Frontal cortex (tissue), 4 donors: ENCODE data around the gene FALEC. TPM values are rescaled to one million over a fixed set of nuclear protein-coding genes. Genes with fewer than 3 reads are reported as not detected.

Source experiments
- DNase-seq, 2 donors: peaks; one replicate each; pipeline ENCODE4 v3.0.0; 2012; ENCODE audit warnings: low spot score in 2 of 2
- FAIRE-seq: peaks from 2 replicates; lab custom pipeline; 2012; peaks lifted over from hg19 to GRCh38; lab: Jason Lieb, UNC
- total RNA-seq: library from RNA; depleted of rRNA; stranded (reverse); fragments of >200 nt; gene quantifications from one replicate; pipeline ENCODE4 v1.2.3, GENCODE V29; 2014
- donor health status: control.
- donor health status: control.
- donor health status: control.

Gene FALEC
- total RNA-seq, 1 donor from 2014 or later, result 0.41 TPM

DNA sequence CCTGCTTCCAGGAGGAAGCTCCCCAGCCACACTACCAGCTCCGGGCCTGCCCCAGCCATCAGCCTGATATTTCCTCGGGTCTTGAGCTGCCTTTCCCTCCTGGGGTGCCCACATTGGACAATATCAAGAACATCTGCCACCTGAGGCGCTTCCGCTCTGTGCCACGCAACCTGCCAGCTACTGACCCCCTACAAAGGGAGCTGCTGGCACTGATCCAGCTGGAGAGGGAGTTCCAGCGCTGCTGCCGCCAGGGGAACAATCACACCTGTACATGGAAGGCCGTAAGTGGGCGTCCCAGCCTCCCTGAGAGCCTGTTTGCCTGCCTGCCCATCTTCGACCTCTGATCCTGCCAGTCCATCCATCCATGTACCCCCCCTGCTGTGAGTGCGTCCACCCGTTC is 4.0 kb upstream of the FALEC start:
- no peak for FAIRE-seq
- no peak for DNase-seq

DNA sequence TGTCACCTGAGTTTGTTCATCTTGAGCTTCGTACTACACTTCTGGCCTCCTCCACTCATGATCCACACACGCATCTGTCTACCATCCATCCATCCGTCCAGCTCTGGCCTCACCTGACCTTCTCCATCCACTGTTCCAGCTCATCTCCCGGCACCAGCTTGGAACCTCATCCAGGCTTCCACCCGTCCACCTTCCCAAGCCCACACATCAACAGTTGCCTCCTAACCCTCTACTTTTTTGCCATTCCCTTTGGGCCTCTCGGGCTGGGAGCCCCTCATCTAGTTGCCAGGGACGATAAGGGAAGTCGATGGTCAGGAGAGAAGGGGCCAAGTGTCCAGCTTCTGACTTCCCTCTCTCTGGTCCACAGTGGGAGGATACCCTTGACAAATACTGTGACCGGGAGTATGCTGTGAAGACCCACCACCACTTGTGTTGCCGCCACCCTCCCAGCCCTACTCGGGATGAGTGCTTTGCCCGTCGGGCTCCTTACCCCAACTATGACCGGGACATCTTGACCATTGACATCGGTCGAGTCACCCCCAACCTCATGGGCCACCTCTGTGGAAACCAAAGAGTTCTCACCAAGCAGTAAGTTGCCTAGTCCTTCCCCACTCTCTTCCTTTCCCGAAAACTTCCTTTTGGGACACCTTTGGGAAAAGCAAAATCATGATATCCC is 3.4 kb upstream of the FALEC start:
- DNase-seq (no peak), FAIRE-seq (no peak)

DNA sequence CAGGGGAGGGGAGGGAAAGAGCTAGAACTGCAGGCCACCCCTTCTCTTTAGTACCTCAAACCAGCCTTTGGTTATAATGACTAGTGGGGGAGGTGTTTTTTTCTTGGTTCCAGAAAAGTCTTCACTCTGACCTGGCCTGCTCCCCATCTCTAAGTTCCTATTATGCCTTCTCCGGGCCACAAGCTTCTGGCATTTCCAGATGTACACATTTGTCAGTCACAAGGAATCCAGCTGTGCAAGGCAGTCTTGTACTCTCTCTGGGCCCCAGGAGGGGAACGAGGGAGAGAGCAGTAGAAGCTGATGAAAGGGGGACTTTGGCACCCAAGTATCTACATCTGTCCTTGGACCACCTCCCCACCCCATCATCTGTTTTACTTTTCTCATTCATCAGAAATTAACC is 2.7 kb upstream of the FALEC start:
- FAIRE-seq (no peak), DNase-seq (no peak)

DNA sequence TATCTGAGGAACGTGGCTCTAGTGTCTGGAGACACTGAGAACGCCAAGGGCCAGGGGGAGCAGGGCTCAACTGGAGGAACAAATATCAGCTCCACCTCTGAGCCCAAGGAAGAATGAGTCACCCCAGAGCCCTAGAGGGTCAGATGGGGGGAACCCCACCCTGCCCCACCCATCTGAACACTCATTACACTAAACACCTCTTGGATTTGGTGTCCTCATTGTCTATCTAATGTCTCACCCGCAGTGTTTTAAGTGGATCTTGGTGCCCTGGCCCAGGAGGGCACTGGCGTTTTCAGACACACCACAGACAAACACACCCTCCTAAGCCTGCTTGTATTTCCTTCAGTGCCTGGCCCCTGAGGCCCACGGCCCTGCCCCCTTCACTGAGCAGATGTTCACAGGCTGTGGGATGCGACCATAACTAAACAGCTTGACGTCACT is 2.2 kb upstream of the FALEC start:
- DNase-seq (no peak), FAIRE-seq (no peak)

DNA sequence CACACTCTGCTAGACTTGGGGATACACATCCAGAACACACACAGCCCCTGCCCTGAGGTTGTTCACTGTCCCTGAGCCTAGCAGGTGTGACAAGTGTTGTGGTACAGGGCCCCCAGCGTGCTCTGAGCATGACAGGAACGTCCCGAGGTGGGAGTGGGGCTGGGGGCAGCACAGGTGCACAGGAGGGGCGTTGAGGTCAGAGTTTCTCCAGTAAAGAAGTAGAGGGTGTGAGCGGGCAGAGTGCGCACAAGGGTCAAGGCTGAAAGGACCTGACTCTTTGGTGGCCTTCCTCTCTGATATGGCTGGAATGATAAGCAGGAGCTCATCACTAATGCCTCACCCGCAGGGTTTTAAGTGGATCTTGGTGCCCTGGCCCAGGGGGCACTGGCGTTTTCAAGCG is 1.3 kb upstream of the FALEC start:
- FAIRE-seq, result no peak
- no peak for DNase-seq

DNA sequence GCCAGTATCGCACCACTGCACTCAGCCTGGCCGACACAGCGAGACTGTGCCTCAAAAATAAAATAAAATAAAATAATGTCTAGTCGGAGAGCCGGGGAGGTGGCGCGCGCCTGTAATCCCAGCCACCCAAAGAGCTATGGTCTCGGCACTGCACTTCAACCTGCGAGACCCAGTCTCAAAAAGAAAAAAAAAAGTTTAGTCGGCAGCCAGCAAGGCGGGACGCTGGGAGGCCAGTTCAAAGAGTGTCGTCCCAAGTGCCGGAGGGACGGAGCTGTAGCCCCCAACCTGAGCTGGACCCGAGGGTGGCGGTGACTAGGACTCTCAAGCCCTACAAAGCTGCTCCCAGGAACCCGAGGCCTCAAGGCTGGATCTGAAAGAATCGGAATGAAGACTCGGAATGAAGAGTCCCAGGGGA is 632 bp upstream of the FALEC start:
- FAIRE-seq (no peak), DNase-seq (no peak)

DNA sequence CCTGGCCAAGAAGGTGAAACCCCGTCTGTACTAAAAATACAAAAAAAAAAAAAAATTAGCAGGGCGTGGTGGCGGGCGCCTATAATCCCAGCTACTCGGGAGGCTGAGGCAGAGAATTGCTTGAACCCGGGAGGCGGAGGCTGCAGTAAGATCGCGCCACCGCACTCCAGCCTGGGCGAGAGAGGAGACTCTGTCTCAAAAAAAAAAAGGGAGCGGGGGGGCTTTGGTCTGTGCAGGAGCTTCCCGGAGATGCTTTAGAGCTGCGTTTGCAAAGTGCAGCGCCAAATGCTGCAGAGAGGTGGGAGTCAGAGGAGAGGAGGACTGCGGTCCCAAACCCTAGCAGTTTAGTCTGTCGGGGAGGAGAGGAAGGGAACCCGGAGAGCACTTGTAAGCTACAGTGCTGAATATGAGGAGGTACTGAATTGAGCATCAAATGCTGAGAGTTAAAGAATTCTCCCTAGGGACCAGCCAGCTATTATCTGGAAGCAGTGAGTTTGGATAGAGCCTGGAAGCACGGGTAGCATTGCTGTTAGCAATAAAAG is 569 bp downstream of the FALEC start:
- FAIRE-seq, result no peak
- no peak for DNase-seq

DNA sequence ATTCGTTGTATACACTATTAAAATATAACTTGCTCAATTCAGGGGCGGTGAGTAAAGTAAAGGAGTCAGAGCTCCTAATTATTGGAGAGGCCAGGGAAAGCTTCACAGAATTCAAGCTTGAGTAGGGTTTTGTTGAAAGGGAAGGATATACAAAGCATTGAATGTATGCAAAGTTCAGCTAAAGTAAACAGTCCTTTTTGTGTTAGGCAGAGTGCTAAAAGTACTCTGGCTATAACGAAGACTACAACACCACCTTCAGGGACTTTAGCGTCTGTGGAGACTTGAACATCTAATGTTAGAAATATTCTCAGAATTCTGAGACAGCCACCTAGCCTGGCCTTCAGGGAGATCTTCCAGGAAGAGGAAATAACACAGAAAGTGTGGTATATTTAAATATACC is 1.1 kb downstream of the FALEC start:
- FAIRE-seq (no peak), DNase-seq (no peak)

DNA sequence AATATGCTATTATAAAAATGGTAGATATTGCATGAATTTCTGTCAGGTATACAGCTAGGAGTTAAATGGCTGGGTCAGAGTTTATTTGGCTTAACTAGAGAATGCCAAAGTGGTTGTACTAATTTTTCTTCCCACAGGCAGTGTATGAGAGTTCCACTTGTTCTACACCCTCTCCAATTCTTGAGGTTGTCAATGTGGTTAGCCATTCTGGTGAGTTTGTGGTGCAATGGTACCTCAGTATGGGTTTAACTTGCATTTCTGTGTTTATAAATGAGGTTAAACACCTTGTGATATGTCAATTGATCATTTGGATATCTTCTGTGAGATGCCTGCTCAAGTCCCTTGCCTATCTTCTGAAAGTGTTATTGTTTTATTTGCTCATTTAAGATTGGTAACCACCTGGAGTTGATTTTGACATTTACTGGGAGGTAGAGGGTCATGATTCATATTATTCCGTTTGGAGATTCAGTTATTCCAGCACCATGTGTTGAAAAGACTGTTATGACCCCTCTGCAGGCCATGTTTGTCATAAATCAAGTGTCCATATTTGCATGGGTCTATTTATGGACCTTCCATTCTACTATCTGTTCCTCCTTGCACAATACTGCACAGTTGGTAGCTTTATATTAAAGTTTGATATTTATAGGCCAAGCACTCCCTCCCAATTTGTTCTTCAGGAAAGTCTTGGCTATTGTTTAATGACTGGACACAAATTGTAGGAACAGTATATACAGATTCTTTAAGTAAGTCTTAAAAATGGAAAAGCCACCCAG is 5.8 kb downstream of the FALEC start:
- no peak for FAIRE-seq
- DNase-seq, result no peak

DNA sequence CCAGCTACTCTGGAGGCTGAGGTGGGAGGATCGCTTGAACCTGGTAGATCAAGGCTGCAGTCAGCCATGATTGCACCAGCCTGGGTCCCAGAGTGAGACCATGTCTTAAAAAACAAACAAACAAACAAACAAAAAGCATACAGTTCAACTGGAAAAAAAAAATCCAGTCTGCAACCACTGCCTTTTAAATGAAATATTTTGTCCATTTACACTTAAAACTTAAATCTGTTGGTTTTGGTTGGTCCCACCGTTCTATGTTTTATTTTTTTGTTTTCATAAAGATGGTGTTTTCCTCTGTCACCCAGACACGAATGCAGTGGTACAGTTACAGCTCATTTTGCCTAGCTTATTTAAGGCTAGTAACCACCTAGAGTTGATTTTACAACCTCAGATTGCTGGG is 9.8 kb downstream of the FALEC start:
- no peak for DNase-seq
- no peak for FAIRE-seq

DNA sequence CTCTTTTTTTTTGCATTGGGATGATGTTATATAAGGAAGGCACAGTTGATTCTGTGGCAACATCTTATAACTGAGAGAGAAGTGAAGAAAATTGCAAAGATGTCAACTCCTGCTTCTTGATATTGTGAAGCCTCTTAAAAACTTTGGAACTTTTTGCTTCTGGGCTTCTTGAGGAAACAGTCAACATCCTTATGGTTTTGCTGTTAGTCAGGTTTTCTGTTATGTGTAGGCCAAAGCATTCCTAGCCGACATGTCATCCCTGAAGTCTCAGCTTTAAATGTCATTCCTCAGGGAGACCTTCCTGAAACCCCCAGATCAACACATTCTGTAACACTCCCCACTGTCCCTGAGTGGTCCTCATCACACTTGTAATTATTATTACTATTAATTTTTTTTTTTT is 12.6 kb downstream of the FALEC start:
- FAIRE-seq (no peak), DNase-seq (no peak)

DNA sequence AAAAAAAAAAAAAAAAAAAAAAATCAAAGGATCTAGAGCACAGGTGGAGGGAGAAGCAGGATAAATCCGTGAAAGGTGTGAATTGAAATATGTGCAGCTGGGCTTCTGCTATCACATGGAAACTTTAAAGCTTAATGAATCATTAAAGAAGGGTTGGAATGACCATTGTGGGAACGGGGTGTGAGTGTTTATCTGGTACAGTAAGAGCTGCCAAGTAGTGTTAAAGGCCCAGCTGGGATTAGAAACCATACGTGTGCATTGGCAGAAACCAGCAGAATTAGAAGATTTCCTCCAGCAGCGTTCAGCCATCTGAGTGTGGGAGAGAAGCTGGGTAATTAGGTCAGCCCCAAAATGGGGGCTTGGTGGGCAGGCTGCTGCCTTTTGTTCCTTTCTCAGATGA is 13.5 kb downstream of the FALEC start:
- DNase-seq (no peak), FAIRE-seq (no peak)

DNA sequence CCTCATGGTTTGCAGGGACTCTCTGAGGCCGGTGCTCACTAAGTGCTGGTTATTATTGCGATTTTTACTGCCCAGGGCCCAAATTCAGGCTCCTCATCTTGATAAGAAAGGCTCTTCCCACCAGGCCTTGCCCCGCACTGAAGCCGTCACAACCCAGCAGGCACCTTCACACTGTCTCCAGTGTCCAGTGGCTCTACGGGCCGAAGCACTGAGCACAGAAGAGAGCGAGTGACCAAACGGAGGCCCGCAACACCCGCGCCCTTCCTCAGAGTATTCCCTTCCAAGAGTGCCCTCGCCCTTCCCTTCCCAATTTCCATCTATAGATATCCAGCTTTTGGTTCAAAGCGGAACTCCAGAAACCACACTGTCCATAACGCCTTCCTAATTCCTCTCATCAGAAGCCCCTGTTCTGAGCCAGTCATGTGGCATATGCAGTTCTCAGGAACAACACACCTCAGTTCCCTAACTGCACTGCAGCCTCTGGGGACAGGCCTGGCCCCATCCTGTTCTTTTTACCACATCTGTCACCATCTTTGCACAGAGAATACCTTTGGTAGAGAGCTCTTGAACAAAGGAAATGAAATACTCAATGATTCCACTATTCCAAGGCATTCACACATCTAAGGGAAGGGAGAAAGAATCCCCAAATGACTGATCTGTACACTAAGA is 15.1 kb downstream of the FALEC start:
- DNase-seq, result no peak
- no peak for FAIRE-seq

DNA sequence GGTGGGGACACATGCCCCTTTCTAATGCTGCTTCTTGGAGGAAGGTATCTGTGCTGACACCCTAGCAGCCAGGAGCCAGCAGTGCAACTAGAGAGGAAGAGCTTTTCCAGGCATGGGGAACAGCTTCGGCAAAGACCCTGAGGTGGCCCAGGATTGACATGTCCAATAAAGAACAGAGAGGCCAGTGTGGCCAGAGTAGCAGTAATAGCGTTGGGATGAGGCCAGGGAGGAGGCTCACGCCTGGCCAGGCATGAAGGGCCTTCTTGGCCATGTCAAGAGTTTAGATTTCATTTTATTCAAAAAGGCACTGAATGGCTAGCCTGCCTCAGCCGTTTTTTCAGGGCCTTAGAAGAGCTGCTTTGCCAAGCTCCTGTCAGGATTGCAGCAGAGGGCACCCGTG is 17.3 kb downstream of the FALEC start:
- FAIRE-seq, result no peak
- no peak for DNase-seq

DNA sequence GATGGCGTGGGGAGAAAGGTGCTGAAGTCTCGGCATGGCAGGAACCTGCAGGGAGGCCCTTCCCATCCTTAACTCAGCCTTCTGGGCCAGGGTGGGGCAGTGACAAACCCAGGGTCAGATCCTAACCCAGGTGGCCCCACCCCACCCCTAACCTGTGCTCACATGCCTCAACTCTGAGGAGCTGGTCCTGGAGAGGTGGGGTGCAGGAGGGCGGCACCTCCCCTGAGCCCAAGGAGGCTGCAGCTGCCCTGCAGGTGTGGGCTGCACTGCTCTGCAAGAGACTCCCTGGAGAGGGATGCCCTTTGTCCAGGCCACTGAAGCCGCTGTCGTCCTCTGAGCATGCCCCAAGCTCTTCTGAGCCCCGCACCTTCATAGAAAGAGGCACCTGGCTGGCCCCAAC is 18.4 kb downstream of the FALEC start:
- no peak for DNase-seq
- no peak for FAIRE-seq

DNA sequence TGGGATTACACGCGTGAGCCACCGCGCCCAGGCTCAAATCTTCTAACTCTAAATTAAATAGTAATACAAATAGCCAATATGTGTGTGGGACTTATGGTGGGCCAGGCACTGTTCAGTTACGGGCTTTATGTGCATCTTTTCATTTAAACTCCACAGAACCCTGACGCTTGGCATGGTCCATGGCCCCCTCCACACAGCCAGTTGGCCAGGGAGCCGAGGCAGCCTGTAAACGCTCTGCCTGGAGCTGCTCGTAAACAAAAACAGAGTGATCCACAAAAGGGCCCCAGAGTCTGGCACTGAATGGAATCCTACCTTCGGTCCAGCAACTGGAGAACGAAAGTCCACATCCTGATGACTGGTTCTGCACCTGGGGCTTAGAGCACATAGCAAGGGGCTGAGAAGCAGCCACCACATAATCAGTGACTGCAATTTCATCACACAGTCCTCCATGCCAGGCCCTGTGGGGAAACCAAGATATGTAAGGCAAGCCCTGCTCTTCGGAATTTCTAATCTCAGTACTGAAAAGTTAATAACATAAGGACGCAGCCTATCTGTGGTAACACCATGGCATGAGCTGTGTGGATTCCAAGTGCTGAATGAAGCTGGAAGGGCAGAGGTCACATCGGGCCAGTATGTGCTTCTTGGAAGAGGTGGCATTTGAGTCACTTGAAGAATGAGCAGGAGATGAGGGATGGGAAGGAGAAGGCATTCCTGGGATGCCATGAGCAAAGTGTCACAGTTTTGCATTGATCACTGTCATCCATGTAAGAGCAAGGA is 20.1 kb downstream of the FALEC start:
- DNase-seq (no peak), FAIRE-seq (no peak)

DNA sequence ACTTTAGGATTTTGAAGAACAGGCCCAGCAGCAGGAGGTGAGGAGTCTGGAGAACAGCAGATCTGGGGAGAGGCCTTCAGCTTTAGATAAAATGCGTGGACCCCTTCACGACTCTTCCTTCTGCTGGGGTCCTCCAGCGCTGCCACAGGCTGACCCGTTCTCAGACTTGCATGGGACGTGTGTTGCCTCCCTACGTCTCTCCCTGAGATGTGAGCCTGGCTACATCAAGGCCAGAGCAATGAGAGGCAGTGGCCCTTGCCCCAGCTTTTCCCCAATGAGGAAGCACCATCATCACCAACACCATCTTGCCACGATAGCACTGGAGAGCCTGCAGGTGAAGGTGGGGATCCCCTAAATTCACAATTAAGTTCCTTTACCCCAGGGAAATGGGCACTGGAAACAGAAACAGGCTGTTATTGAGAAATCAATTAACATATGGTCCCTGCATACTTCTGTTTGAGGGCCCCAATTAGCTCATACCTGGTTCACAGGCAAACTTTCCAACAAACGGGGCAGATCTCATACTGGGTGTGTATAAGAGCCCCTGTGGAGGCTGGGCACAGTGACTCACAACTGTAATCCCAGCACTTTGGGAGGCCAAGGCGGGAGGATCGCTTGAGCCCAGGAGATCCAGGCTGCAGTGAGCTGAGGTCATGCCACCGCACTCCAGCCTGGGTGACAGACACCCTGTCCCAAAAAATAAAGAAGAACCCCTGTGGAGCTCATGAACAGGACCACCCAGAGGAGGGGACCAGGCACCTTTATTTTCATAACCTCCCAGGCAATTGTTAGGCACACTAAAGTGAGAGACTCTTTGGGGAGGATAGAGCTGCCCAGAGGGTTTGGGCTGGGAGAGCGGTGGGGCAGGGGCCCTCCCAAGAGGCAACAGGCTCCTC is 21.5 kb downstream of the FALEC start:
- FAIRE-seq, result no peak
- DNase-seq, result no peak

DNA sequence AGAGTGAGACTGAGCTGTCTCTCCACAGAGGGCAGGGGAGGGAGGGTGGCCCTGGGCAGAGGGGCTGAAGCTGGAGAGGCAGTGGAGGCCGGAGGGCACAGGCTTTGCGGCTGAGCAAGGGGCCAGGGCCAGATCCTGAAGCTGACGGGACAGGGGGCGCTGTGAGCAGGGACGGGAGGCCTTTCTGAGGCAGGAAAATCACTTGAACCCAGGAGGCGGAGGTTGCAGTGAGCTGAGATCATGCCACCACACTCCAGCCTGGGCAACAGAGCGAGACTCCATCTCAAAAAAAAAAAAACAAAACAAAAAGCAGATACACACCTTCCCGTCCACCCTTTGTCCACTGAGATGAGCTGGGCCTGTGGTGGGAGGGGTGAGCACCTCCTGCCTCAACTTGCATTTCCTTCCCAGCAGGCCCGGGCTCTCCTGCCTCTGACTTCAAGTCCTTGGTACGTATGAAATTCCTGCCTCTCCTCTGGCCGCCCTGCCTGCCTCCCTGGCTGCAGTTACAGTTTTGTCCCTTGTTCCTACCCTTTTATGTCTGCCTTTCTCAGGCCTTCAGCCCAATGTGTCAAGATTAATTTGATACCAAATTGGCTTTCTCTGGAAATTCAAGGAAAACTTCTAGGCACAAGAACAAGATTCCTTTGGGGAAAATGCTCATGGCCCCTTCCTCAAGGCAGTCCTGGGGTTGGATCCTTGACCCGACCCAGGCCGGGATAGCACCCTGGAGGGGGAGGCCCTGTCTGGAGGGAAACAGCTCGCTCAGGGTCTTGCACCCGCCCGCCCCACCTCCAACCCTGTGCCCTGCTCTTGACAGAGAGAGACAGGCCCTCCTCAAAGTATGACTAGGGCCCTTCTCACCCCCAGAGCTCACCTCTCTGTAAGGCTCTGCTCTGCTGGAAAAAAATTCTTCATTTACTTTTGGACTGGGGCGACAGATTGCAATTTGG is 22.5 kb downstream of the FALEC start:
- DNase-seq, result no peak
- no peak for FAIRE-seq
